Spinal cord (tissue), 10 donors: ENCODE measurements around the gene IGFN1. TPM values are rescaled to one million over a fixed set of nuclear protein-coding genes. Genes with fewer than 3 reads are reported as not detected.

Source experiments
- DNase-seq, 6 donors: peaks; one replicate each; pipeline versions ENCODE4 v3.0.0 to v3.0.0-alpha.2; 2013 to 2015; ENCODE audit warnings: low spot score in 6 of 6, low read depth in 4 of 6
- H3K27ac ChIP-seq: one replicate; pipeline ENCODE4 v1.5.1; 2013; ENCODE audit warnings: low read depth, low read length, control low read depth
- H3K27me3 ChIP-seq: one replicate; pipeline ENCODE4 v1.6.1; 2013; ENCODE audit warnings: low read length; ENCODE audit not compliant: control insufficient read depth, insufficient read depth
- H3K36me3 ChIP-seq: one replicate; pipeline ENCODE4 v1.6.1; 2013; ENCODE audit warnings: low read length; ENCODE audit not compliant: control insufficient read depth, insufficient read depth
- H3K4me1 ChIP-seq: one replicate; pipeline ENCODE4 v1.6.1; 2013; ENCODE audit warnings: low read length; ENCODE audit not compliant: control insufficient read depth, insufficient read depth
- H3K4me3 ChIP-seq: one replicate; pipeline ENCODE4 v1.5.1; 2013; ENCODE audit warnings: low read depth, low read length, control low read depth
- H3K9me3 ChIP-seq: one replicate; pipeline ENCODE4 v1.6.1; 2013; ENCODE audit warnings: low read length; ENCODE audit not compliant: control insufficient read depth, insufficient read depth
- WGBS: methylation state at CpG from one replicate; pipeline ENCODE4 v1.1.5; 2013; ENCODE audit warnings: missing lambda C conversion rate; ENCODE audit not compliant: insufficient coverage; 5-methylcytosine and 5-hydroxymethylcytosine counted together
- polyA plus RNA-seq, 2 donors: library from polyadenylated mRNA; unstranded; fragments of 120-200 nt; gene quantifications; one replicate each; pipeline ENCODE4 v1.2.1, GENCODE V29; 2013; ENCODE audit not compliant: insufficient read length in 2 of 2
- total RNA-seq, 2 donors: library from RNA; depleted of rRNA in 1 of 2; stranded (reverse); fragments of 120-200 nt in 1 of 2; fragments of >200 nt in 1 of 2; gene quantifications; one replicate each; pipeline versions ENCODE4 v1.2.3 to v1.2.4, GENCODE V29; 2013 to 2014
- donor health status: healthy.

Gene IGFN1
- total and polyA plus RNA-seq, 4 donors, result 2.0 to 10.4 (median 3.3) TPM

GRCh38 chr1:201183753-201184152, 6.9 kb upstream of the IGFN1 start:
- WGBS, result 100% methylated on average over 4 of the region's 5 CpGs
- Histone ChIP-seq H3K27me3 (no peaks in the 10 kb centered on the region), H3K9me3 (no peaks in the 10 kb centered on the region), H3K4me3 (no peak overlapping the region), H3K4me1 (peaks cover 11% of the 10 kb centered on the region), H3K36me3 (no peaks in the 10 kb centered on the region), H3K27ac (no peak overlapping the region)
- no peak for DNase-seq

GRCh38 chr1:201184307-201185122, 6.1 kb upstream of the IGFN1 start:
- Histone ChIP-seq H3K27me3 (peaks cover 2% of the 10 kb centered on the region), H3K36me3 (no peaks in the 10 kb centered on the region), H3K4me1 (peaks cover 11% of the 10 kb centered on the region), H3K9me3 (no peaks in the 10 kb centered on the region), H3K4me3 (no peak overlapping the region), H3K27ac (peak overlapping the region; percentile 30)
- peak in 1 of 6 donors; percentile 68 for DNase-seq
- WGBS, result 42% methylated on average over 9 of the region's 9 CpGs

- Histone ChIP-seq H3K4me3 (no peak overlapping the region), H3K36me3 (no peaks in the 10 kb centered on the region), H3K9me3 (no peaks in the 10 kb centered on the region), H3K27me3 (peaks cover 2% of the 10 kb centered on the region), H3K4me1 (peaks cover 11% of the 10 kb centered on the region), H3K27ac (no peak overlapping the region)
- DNase-seq, result no peak
- WGBS, result no CpG with 5 or more reads among the region's 3 CpGs
Measured at GRCh38 chr1:201185123-201185453, 5.5 kb upstream of the IGFN1 start.

- Histone ChIP-seq H3K27me3 (peaks cover 3% of the 10 kb centered on the region), H3K9me3 (no peaks in the 10 kb centered on the region), H3K36me3 (no peaks in the 10 kb centered on the region), H3K27ac (no peak overlapping the region), H3K4me3 (no peak overlapping the region), H3K4me1 (peaks cover 11% of the 10 kb centered on the region)
- no peak for DNase-seq
- no CpG with 5 or more reads among the region's 5 CpGs for WGBS
Measured at GRCh38 chr1:201185527-201186128, 5.0 kb upstream of the IGFN1 start.

GRCh38 chr1:201186192-201186591, 4.4 kb upstream of the IGFN1 start:
- Histone ChIP-seq H3K4me3 (no peak overlapping the region), H3K9me3 (no peaks in the 10 kb centered on the region), H3K27me3 (peaks cover 5% of the 10 kb centered on the region), H3K27ac (no peak overlapping the region), H3K4me1 (peaks cover 11% of the 10 kb centered on the region), H3K36me3 (no peaks in the 10 kb centered on the region)
- WGBS, result no CpG with 5 or more reads among the region's 3 CpGs
- DNase-seq, result no peak

GRCh38 chr1:201189085-201189484, 1.5 kb upstream of the IGFN1 start:
- no peaks in the 10 kb centered on the region for H3K36me3 ChIP-seq
- 73% methylated on average over 2 of the region's 2 CpGs for WGBS
- peaks cover 20% of the 10 kb centered on the region for H3K4me1 ChIP-seq
- no peak overlapping the region for H3K4me3 ChIP-seq
- DNase-seq, result no peak
- no peak overlapping the region for H3K27ac ChIP-seq
- no peaks in the 10 kb centered on the region for H3K9me3 ChIP-seq
- peaks cover 5% of the 10 kb centered on the region for H3K27me3 ChIP-seq

- DNase-seq, result no peak
- Histone ChIP-seq H3K4me1 (peaks cover 18% of the 10 kb centered on the region), H3K36me3 (no peaks in the 10 kb centered on the region), H3K4me3 (no peak overlapping the region), H3K27ac (no peak overlapping the region), H3K9me3 (no peaks in the 10 kb centered on the region), H3K27me3 (peaks cover 5% of the 10 kb centered on the region)
- WGBS, result 97% methylated on average over 4 of the region's 6 CpGs
Measured at GRCh38 chr1:201190005-201190404, 619 bp upstream of the IGFN1 start.

- no peak for DNase-seq
- H3K4me3 ChIP-seq, result no peak overlapping the region
- H3K4me1 ChIP-seq, result peaks cover 17% of the 10 kb centered on the region
- 70% methylated on average over 15 of the region's 18 CpGs for WGBS
- H3K9me3 ChIP-seq, result no peaks in the 10 kb centered on the region
- peaks cover 5% of the 10 kb centered on the region for H3K27me3 ChIP-seq
- H3K36me3 ChIP-seq, result no peaks in the 10 kb centered on the region
- no peak overlapping the region for H3K27ac ChIP-seq
Measured at GRCh38 chr1:201191653-201192260, 1.1 kb downstream of the IGFN1 start.

GRCh38 chr1:201192261-201192788, 1.7 kb downstream of the IGFN1 start:
- WGBS, result 22% methylated on average over 1 of the region's 3 CpGs
- Histone ChIP-seq H3K4me1 (peaks cover 17% of the 10 kb centered on the region), H3K4me3 (no peak overlapping the region), H3K36me3 (no peaks in the 10 kb centered on the region), H3K9me3 (no peaks in the 10 kb centered on the region), H3K27me3 (peaks cover 5% of the 10 kb centered on the region), H3K27ac (peak overlapping the region; percentile 59)
- peak in 2 of 6 donors; percentile 44 to 73 for DNase-seq
